Measurements from ENCODE around the gene EYA4. TPM values are rescaled to one million over a fixed set of nuclear protein-coding genes. Genes with fewer than 3 reads are reported as not detected.

Gene EYA4
- total RNA-seq, 1 donor from 2014 or later, result 8.1 TPM

- H3K36me3 Mint-ChIP-seq (ENCODE audit: low read depth, unreplicated experiment), result no peaks in the 10 kb centered on the region
- peaks cover 1% of the 10 kb centered on the region for H3K27me3 Mint-ChIP-seq (ENCODE audit: unreplicated experiment)
- no peak overlapping the region for H3K4me3 Mint-ChIP-seq (ENCODE audit: unreplicated experiment)
- H3K4me1 Mint-ChIP-seq (ENCODE audit: unreplicated experiment), result peaks cover 4% of the 10 kb centered on the region
- no peak overlapping the region for H3K27ac Mint-ChIP-seq (ENCODE audit: unreplicated experiment)
- DNase-seq (ENCODE audit: low spot score), result no peak
- TF ChIP-seq CTCF (IDR thresholded peaks at IDR 0.05; ENCODE audit: unreplicated experiment), result no peak
- no peaks in the 10 kb centered on the region for H3K9me3 Mint-ChIP-seq (ENCODE audit: unreplicated experiment)
Observed at GRCh38 chr6:133441491-133441890, 200.3 kb downstream of the EYA4 start.

GRCh38 chr6:133446789-133447188, 205.6 kb downstream of the EYA4 start:
- no peak for TF ChIP-seq CTCF (IDR thresholded peaks at IDR 0.05; ENCODE audit: unreplicated experiment)
- Mint-ChIP-seq H3K9me3 (ENCODE audit: unreplicated experiment) (no peaks in the 10 kb centered on the region), H3K27ac (ENCODE audit: unreplicated experiment) (no peak overlapping the region), H3K4me3 (ENCODE audit: unreplicated experiment) (no peak overlapping the region), H3K36me3 (ENCODE audit: low read depth, unreplicated experiment) (no peaks in the 10 kb centered on the region), H3K27me3 (ENCODE audit: unreplicated experiment) (peaks cover 1% of the 10 kb centered on the region), H3K4me1 (ENCODE audit: unreplicated experiment) (peaks cover 6% of the 10 kb centered on the region)
- no peak for DNase-seq (ENCODE audit: low spot score)

- Mint-ChIP-seq H3K36me3 (ENCODE audit: low read depth, unreplicated experiment) (no peaks in the 10 kb centered on the region), H3K27me3 (ENCODE audit: unreplicated experiment) (peaks cover 1% of the 10 kb centered on the region), H3K4me1 (ENCODE audit: unreplicated experiment) (peaks cover 6% of the 10 kb centered on the region)
Observed at GRCh38 chr6:133447924-133448323, 206.8 kb downstream of the EYA4 start.

GRCh38 chr6:133456439-133456838, 215.3 kb downstream of the EYA4 start:
- Mint-ChIP-seq H3K36me3 (ENCODE audit: low read depth, unreplicated experiment) (no peaks in the 10 kb centered on the region), H3K9me3 (ENCODE audit: unreplicated experiment) (no peaks in the 10 kb centered on the region), H3K4me3 (ENCODE audit: unreplicated experiment) (no peak overlapping the region), H3K4me1 (ENCODE audit: unreplicated experiment) (peaks cover 1% of the 10 kb centered on the region), H3K27me3 (ENCODE audit: unreplicated experiment) (no peaks in the 10 kb centered on the region), H3K27ac (ENCODE audit: unreplicated experiment) (no peak overlapping the region)
- TF ChIP-seq CTCF (IDR thresholded peaks at IDR 0.05; ENCODE audit: unreplicated experiment), result no peak
- DNase-seq (ENCODE audit: low spot score), result no peak

More at GRCh38 chr6:133447924-133448323, 206.8 kb downstream of the EYA4 start:
- no peak for TF ChIP-seq CTCF (IDR thresholded peaks at IDR 0.05; ENCODE audit: unreplicated experiment)
- H3K9me3 Mint-ChIP-seq (ENCODE audit: unreplicated experiment), result no peaks in the 10 kb centered on the region
- no peak overlapping the region for H3K4me3 Mint-ChIP-seq (ENCODE audit: unreplicated experiment)
- no peak overlapping the region for H3K27ac Mint-ChIP-seq (ENCODE audit: unreplicated experiment)
- no peak for DNase-seq (ENCODE audit: low spot score)

GRCh38 chr6:133456944-133457343, 215.8 kb downstream of the EYA4 start:
- no peak for TF ChIP-seq CTCF (IDR thresholded peaks at IDR 0.05; ENCODE audit: unreplicated experiment)
- Mint-ChIP-seq H3K9me3 (ENCODE audit: unreplicated experiment) (no peaks in the 10 kb centered on the region), H3K27ac (ENCODE audit: unreplicated experiment) (no peak overlapping the region), H3K4me1 (ENCODE audit: unreplicated experiment) (no peaks in the 10 kb centered on the region), H3K36me3 (ENCODE audit: low read depth, unreplicated experiment) (no peaks in the 10 kb centered on the region), H3K27me3 (ENCODE audit: unreplicated experiment) (no peaks in the 10 kb centered on the region), H3K4me3 (ENCODE audit: unreplicated experiment) (no peak overlapping the region)
- DNase-seq (ENCODE audit: low spot score), result no peak

Data from endothelial cell (in vitro differentiated cells).